Mucosa of rectum (tissue), 2 donors: ENCODE measurements around the gene RAB17.

ENCODE experiments used
- H3K27ac ChIP-seq, 2 donors: one replicate each; pipeline ENCODE4 v1.7.0; 2013; ENCODE audit warnings: inconsistent platforms in 2 of 2, low read depth in 2 of 2, low read length in 2 of 2
- H3K27me3 ChIP-seq, 2 donors: one replicate each; pipeline ENCODE4 v1.7.0; 2013; ENCODE audit warnings: low read length in 2 of 2; ENCODE audit not compliant: control insufficient read depth in 2 of 2, insufficient read depth in 2 of 2
- H3K36me3 ChIP-seq, 2 donors: one replicate each; pipeline ENCODE4 v1.7.0; 2013; ENCODE audit warnings: low read length in 2 of 2; ENCODE audit not compliant: control insufficient read depth in 2 of 2, insufficient read depth in 2 of 2
- H3K4me1 ChIP-seq, 2 donors: one replicate each; pipeline ENCODE4 v1.7.0; 2013; ENCODE audit warnings: low read length in 2 of 2, mild to moderate bottlenecking in 1 of 2; ENCODE audit not compliant: control insufficient read depth in 2 of 2, insufficient read depth in 2 of 2
- H3K4me3 ChIP-seq, 2 donors: one replicate each; pipeline ENCODE4 v1.7.0; 2013; ENCODE audit warnings: low read length in 2 of 2
- H3K9ac ChIP-seq, 2 donors: one replicate each; pipeline ENCODE4 v1.7.0; 2013; ENCODE audit warnings: low read length in 2 of 2, low read depth in 1 of 2, mild to moderate bottlenecking in 1 of 2
- H3K9me3 ChIP-seq, 2 donors: one replicate each; pipeline ENCODE4 v1.7.0; 2013; ENCODE audit warnings: low read length in 2 of 2; ENCODE audit not compliant: control insufficient read depth in 2 of 2
- donor health status: healthy.
- donor health status: Normal muscosa, but diverticular disease.

The RAB17 gene

GRCh38 chr2:237590272-237591140, at the start of gene RAB17:
RAB17 (minus strand) TSS chr2:237590734; CDS start chr2:237586154, 4,580 bp downstream.
- H3K27ac ChIP-seq = peak within 1 kb of the TSS; percentile 85 to 89
- H3K9ac ChIP-seq = peak within 1 kb of the TSS; percentile 44 to 65
- H3K9me3 ChIP-seq = no peaks in the 10 kb centered on the region
- H3K4me1 ChIP-seq = peaks cover 3 to 18% of the 10 kb centered on the region in 2 donors
- H3K27me3 ChIP-seq = no peaks in the 10 kb centered on the region
- H3K4me3 ChIP-seq = peak within 1 kb of the TSS; percentile 68 to 79
- H3K36me3 ChIP-seq = no peaks in the 10 kb centered on the region

GRCh38 chr2:237639836-237640220, 49.3 kb upstream of the RAB17 start:
- H3K27ac ChIP-seq = no peak overlapping the region
- no peak overlapping the region for H3K9ac ChIP-seq
- H3K9me3 ChIP-seq = no peaks in the 10 kb centered on the region
- no peaks in the 10 kb centered on the region for H3K4me1 ChIP-seq
- no peak overlapping the region for H3K4me3 ChIP-seq
- no peaks in the 10 kb centered on the region for H3K36me3 ChIP-seq
- H3K27me3 ChIP-seq = peaks cover 0 to 4% of the 10 kb centered on the region in 2 donors

GRCh38 chr2:237639052-237639835, 48.7 kb upstream of the RAB17 start:
- Histone ChIP-seq H3K27ac (no peak overlapping the region), H3K9ac (no peak overlapping the region)

GRCh38 chr2:237638176-237638575, 47.6 kb upstream of the RAB17 start:
- Histone ChIP-seq H3K27me3 (peaks cover 0 to 4% of the 10 kb centered on the region in 2 donors), H3K9me3 (no peaks in the 10 kb centered on the region), H3K36me3 (no peaks in the 10 kb centered on the region), H3K9ac (no peak overlapping the region), H3K27ac (no peak overlapping the region), H3K4me1 (no peaks in the 10 kb centered on the region), H3K4me3 (no peak overlapping the region)

More at GRCh38 chr2:237639052-237639835, 48.7 kb upstream of the RAB17 start:
- Histone ChIP-seq H3K27me3 (peaks cover 0 to 4% of the 10 kb centered on the region in 2 donors), H3K4me1 (no peaks in the 10 kb centered on the region), H3K9me3 (no peaks in the 10 kb centered on the region), H3K36me3 (no peaks in the 10 kb centered on the region), H3K4me3 (no peak overlapping the region)

GRCh38 chr2:237637429-237638135, 47.0 kb upstream of the RAB17 start:
- Histone ChIP-seq H3K4me3 (no peak overlapping the region), H3K27me3 (peaks cover 0 to 4% of the 10 kb centered on the region in 2 donors), H3K27ac (no peak overlapping the region), H3K9ac (no peak overlapping the region), H3K9me3 (no peaks in the 10 kb centered on the region), H3K36me3 (no peaks in the 10 kb centered on the region), H3K4me1 (no peaks in the 10 kb centered on the region)

- Histone ChIP-seq H3K36me3 (no peaks in the 10 kb centered on the region), H3K4me3 (no peak overlapping the region), H3K9me3 (no peaks in the 10 kb centered on the region), H3K9ac (no peak overlapping the region), H3K27me3 (peaks cover 0 to 4% of the 10 kb centered on the region in 2 donors), H3K4me1 (no peaks in the 10 kb centered on the region), H3K27ac (no peak overlapping the region)
Observed at GRCh38 chr2:237636578-237636977, 46.0 kb upstream of the RAB17 start.

- Histone ChIP-seq H3K9ac (no peak overlapping the region), H3K9me3 (no peaks in the 10 kb centered on the region), H3K36me3 (no peaks in the 10 kb centered on the region), H3K27me3 (peaks cover 3 to 8% of the 10 kb centered on the region in 2 donors), H3K27ac (no peak overlapping the region), H3K4me1 (peaks cover 4 to 7% of the 10 kb centered on the region in 2 donors), H3K4me3 (no peak overlapping the region)
Observed at GRCh38 chr2:237633061-237633561, 42.6 kb upstream of the RAB17 start.

GRCh38 chr2:237631801-237632585, 41.5 kb upstream of the RAB17 start:
- Histone ChIP-seq H3K9ac (no peak overlapping the region), H3K27ac (no peak overlapping the region), H3K27me3 (peaks cover 3 to 9% of the 10 kb centered on the region in 2 donors), H3K36me3 (no peaks in the 10 kb centered on the region), H3K4me3 (no peak overlapping the region), H3K9me3 (no peaks in the 10 kb centered on the region), H3K4me1 (peaks cover 7 to 11% of the 10 kb centered on the region in 2 donors)

- H3K27ac ChIP-seq = no peak overlapping the region
- H3K4me1 ChIP-seq = peaks cover 7 to 14% of the 10 kb centered on the region in 2 donors
Observed at GRCh38 chr2:237631007-237631785, 40.7 kb upstream of the RAB17 start.

More at GRCh38 chr2:237631007-237631785, 40.7 kb upstream of the RAB17 start:
- peaks cover 5 to 16% of the 10 kb centered on the region in 2 donors for H3K27me3 ChIP-seq
- H3K9ac ChIP-seq = no peak overlapping the region
- no peak overlapping the region for H3K4me3 ChIP-seq
- no peaks in the 10 kb centered on the region for H3K36me3 ChIP-seq
- no peaks in the 10 kb centered on the region for H3K9me3 ChIP-seq
